ENCODE measurements around the gene IGSF21. TPM values are rescaled to one million over a fixed set of nuclear protein-coding genes. Genes with fewer than 3 reads are reported as not detected.

The IGSF21 gene
- not detected for total RNA-seq

DNA sequence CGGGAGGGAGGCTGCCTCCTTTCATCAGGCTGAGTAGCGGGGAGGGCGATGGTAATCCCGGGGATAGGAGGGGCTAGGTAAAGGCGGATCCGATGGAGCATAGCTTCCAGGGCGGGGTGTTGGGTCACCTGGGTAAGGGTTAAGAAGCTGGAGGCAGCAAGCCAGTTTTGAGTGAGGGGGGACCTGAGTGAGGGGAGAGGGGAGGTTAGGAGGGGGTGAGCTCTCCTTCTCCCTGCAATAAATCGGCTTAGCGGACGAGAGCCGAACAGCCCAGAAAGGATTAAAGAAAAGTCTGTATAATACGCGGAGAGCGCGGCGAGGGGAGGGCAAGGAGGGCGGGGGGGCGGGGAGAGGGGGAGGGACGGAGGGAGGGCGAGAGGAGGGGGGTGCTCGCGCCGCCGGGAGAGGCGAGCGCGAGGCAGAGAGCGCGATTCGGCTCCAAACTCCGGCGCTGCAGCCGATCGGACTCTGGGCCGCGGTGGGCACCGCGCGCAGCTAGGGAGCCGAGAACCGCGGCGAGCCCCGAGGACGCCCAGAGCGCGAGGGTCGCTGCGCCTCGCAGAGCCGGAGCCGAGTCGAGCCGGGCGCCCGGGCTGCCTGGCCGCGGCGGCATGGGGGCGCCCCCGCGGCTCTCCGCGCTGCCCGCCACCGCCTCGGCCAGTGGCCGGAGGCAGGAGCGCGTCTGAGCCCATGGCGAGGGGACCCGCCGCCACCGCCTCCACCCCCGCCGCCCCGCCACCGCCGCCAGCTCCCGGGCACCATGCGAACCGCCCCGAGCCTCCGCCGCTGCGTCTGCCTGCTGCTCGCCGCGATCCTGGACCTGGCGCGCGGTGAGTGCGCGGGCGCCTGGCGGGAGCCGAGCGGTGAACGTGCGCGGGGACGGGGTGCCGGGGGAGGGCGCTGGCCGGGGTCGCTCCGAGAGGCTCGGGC is at the start of gene IGSF21:
TSS of gene IGSF21 (plus strand) at position 430 of the 930 bp plus-strand sequence. CDS start at position 761, 331 bp downstream.
- Mint-ChIP-seq H3K27ac (no peak within 1 kb of the TSS), H3K36me3 (ENCODE audit: insufficient read depth in 2 of 2) (no peaks in the 10 kb centered on the region), H3K4me1 (ENCODE audit: low read depth) (peaks cover 18% of the 10 kb centered on the region), H3K9me3 (peaks cover 0 to 2% of the 10 kb centered on the region in 2 donors), H3K27me3 (ENCODE audit: low read depth) (peaks cover 67% of the 10 kb centered on the region), H3K4me3 (peak within 1 kb of the TSS in 1 of 2 donors; percentile 37)
- DNase-seq (no peak), ATAC-seq (replicated peaks in 1 of 2) (no peak)

DNA sequence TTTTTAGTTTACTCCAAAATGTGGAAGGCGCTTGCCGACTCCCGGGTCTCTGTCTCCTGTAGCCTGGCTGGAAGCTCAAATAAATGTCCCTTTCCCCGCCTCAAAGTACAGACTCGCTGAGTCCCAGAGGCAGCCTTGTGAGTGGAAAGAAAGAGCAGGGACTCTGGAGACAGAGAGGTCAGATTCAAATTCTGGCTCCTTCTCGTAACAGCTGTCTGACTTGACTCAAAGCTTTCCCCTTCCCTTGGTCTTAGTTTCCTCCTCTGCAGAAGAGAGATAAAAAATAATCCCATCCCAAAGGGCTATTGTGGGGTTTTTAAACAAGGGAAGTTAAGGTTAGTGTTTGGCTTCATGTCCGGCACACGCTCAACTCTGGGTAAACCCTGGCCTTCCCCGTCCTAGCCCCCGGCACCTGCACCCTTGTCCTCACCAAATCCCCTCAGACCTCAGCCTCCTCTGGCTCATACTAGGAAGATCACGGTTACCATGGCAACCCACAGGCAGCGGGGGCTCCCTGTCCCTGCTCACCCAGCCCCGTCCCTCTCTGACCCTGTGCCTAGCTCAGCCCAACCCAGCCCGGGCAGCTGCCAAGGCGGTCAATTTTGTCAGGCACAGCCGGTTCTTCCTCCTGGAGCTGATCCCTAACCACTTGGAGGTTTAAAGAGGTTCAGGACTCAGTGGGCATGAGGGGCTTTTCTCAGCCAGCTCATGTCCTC is 49.2 kb upstream of the IGSF21 start:
- H3K4me3 Mint-ChIP-seq, result no peak overlapping the region
- DNase-seq, result no peak
- no peaks in the 10 kb centered on the region for H3K27me3 Mint-ChIP-seq (ENCODE audit: low read depth)
- no peak for ATAC-seq (replicated peaks in 1 of 2)
- peaks cover 3% of the 10 kb centered on the region in 2 donors for H3K9me3 Mint-ChIP-seq
- H3K27ac Mint-ChIP-seq, result no peak overlapping the region
- H3K36me3 Mint-ChIP-seq (ENCODE audit: insufficient read depth in 2 of 2), result peaks cover 0 to 2% of the 10 kb centered on the region in 2 donors
- H3K4me1 Mint-ChIP-seq (ENCODE audit: low read depth), result no peaks in the 10 kb centered on the region

DNA sequence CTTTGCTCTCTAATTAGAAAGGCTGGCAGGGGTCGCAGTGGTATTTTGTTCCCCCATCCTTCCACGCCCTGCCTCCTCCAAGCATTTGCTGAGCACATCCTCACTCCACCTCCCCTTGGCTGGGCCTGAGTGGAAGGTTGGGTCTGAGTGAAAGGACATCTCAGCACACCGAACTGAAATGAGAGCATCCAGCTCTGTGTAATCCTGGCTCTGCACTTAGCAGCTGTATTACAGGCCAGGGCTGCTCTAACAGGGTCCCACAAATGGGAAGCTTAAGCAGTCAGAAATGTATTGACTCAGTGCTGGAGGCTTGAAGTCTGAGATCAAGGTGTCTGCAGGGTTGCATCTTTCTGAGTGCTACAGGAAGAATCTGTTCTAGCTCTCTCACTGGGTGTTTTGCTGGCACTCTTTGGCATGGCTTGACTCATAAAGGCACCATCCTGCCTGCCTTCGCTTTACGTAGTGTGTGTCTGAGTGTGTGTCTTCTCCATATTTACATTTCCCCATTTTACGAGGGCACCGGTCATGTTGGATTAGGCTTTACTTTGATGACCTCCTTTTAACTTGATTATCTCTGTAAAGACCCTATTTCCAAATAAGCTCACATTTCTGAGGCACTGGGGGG is 48.5 kb upstream of the IGSF21 start:
- Mint-ChIP-seq H3K4me1 (ENCODE audit: low read depth) (no peaks in the 10 kb centered on the region), H3K36me3 (ENCODE audit: insufficient read depth in 2 of 2) (peaks cover 0 to 2% of the 10 kb centered on the region in 2 donors), H3K4me3 (no peak overlapping the region), H3K27ac (no peak overlapping the region), H3K27me3 (ENCODE audit: low read depth) (peaks cover 4% of the 10 kb centered on the region), H3K9me3 (peaks cover 3 to 5% of the 10 kb centered on the region in 2 donors)
- DNase-seq (no peak), ATAC-seq (replicated peaks in 1 of 2) (no peak)

DNA sequence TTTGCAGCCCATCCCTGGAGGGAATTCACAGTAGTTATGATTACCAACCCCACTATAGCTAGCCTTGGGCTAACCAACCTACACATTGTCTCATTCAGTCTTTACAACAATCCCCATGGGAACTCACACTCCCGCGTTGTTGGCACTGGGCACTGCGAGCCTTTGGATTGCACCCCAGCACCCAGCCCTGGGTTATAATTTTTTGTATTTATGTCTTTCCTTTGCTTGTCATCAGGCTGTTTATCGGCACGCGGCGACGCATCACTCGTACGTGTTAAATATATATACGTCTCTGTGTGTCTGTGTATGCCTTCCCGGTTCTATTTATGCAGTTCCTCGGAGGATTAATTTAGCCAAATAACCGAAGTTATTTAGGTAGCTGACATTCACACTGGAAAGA is 47.2 kb upstream of the IGSF21 start:
- ATAC-seq (replicated peaks in 1 of 2) (no peak), DNase-seq (no peak)
- peaks cover 0 to 2% of the 10 kb centered on the region in 2 donors for H3K36me3 Mint-ChIP-seq (ENCODE audit: insufficient read depth in 2 of 2)
- peaks cover 7% of the 10 kb centered on the region for H3K27me3 Mint-ChIP-seq (ENCODE audit: low read depth)
- no peak overlapping the region for H3K27ac Mint-ChIP-seq
- peaks cover 3 to 5% of the 10 kb centered on the region in 2 donors for H3K9me3 Mint-ChIP-seq
- H3K4me1 Mint-ChIP-seq (ENCODE audit: low read depth), result no peaks in the 10 kb centered on the region
- no peak overlapping the region for H3K4me3 Mint-ChIP-seq

DNA sequence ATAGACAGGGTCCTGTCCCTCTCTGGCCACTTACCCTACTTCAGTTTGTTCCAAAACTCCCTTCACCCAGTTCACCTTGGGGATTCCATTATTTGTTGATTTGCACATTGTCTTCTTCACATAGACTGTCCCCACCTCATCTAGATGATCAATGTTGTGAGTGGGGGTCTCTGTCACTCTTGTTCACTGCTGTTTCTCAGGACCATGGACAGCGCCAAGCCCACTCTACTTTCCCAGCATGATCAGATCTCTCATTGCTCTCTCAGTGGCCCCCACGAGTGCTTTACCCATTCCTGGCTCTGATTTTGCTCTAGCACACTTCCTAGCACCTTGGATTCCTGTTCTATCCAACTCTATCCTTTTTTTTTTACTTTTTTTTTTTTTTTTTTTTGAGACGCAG is 45.4 kb upstream of the IGSF21 start:
- Mint-ChIP-seq H3K4me1 (ENCODE audit: low read depth) (no peaks in the 10 kb centered on the region), H3K27me3 (ENCODE audit: low read depth) (peaks cover 7% of the 10 kb centered on the region), H3K4me3 (no peak overlapping the region), H3K27ac (no peak overlapping the region), H3K9me3 (peaks cover 5% of the 10 kb centered on the region in 2 donors), H3K36me3 (ENCODE audit: insufficient read depth in 2 of 2) (peaks cover 0 to 2% of the 10 kb centered on the region in 2 donors)
- no peak for DNase-seq
- no peak for ATAC-seq (replicated peaks in 1 of 2)

DNA sequence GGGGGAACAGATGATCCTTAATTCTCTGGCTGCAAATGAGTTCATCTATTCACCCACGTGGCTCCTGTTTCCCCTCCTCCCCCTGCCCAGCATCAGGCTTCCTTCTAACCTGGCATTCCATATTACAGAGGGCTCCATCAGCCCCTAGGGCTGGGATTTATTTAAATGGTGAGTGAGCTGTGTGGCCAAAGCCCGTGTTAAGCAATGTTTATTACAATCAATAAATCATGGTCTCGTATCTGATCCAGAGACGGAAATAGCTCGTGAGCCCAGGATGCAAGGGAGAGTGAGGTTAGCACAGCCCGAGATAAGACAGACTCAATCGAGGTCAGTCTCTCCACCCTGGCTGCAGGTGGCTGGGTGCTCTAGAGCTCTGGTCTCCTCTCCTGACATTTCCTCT is 43.1 kb upstream of the IGSF21 start:
- Mint-ChIP-seq H3K36me3 (ENCODE audit: insufficient read depth in 2 of 2) (peaks cover 0 to 2% of the 10 kb centered on the region in 2 donors), H3K4me1 (ENCODE audit: low read depth) (no peaks in the 10 kb centered on the region), H3K4me3 (no peak overlapping the region), H3K27ac (no peak overlapping the region), H3K9me3 (peaks cover 5% of the 10 kb centered on the region in 2 donors), H3K27me3 (ENCODE audit: low read depth) (peaks cover 7% of the 10 kb centered on the region)
- DNase-seq, result no peak
- ATAC-seq (replicated peaks in 1 of 2), result no peak

DNA sequence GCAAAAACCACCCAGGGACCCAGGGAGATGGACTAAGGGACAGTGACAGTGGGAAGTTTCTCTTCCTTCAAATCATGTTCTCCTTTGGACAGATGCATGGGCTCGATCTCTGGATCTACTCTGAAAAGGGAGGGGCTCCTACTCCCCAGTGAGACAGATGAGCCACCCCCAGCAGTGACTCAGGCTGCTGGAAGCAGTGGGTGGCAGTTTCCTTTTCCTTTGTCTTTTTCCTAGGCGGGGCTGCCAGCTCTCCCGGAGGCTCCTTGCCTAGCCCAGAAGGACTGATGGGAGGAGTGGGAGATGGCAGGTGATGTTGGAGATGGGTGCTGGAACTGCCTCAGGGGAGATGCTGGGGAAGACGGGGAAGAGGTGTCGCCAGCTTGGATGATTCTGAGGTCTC is 41.0 kb upstream of the IGSF21 start:
- ATAC-seq (replicated peaks in 1 of 2), result no peak
- Mint-ChIP-seq H3K4me1 (ENCODE audit: low read depth) (no peaks in the 10 kb centered on the region), H3K36me3 (ENCODE audit: insufficient read depth in 2 of 2) (peaks cover 0 to 2% of the 10 kb centered on the region in 2 donors), H3K4me3 (no peak overlapping the region), H3K27me3 (ENCODE audit: low read depth) (peaks cover 7% of the 10 kb centered on the region), H3K27ac (no peak overlapping the region), H3K9me3 (peaks cover 5% of the 10 kb centered on the region in 2 donors)
- no peak for DNase-seq

DNA sequence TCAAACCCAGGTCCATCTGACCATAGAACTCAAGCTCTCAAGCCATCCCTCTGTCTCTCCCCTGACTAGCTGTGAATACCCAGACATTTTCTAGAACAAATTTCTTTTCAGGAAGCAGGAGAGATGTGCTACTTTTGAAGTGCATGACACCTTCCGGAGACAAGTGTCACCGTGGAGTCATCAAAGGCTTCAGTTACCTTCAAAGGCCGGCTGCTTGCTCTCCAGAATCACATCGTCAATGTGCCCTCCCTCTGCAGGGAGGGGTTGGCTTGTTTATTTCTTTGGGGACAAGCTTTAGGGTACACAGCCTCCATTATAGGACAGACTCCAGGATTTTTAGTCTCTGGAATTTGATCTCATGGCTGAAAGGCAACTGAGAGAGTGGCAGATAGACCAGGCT is 37.7 kb upstream of the IGSF21 start:
- Mint-ChIP-seq H3K27me3 (ENCODE audit: low read depth) (peaks cover 7% of the 10 kb centered on the region), H3K4me1 (ENCODE audit: low read depth) (no peaks in the 10 kb centered on the region), H3K36me3 (ENCODE audit: insufficient read depth in 2 of 2) (no peaks in the 10 kb centered on the region), H3K27ac (no peak overlapping the region), H3K9me3 (peaks cover 0 to 2% of the 10 kb centered on the region in 2 donors), H3K4me3 (no peak overlapping the region)
- no peak for ATAC-seq (replicated peaks in 1 of 2)
- DNase-seq, result no peak

DNA sequence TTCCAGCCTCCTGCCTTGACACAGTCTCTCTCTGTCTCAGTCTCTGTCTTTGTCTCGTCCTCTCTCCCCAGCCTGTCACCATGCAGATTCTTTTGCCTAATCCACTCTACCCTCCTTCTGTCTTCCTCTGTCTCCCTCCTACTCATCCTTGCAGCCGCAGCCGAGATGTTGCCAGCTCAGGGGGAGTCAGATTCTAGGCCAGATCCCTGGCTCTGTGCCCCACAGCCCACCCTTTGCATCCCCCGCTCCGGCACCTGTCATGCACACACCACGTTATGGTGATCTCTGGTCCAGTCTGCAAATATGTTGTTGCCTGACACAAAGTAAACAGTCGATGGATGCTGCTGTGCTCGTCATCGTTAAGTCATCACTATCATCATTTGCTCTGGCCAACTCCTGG is 35.5 kb upstream of the IGSF21 start:
- Mint-ChIP-seq H3K36me3 (ENCODE audit: insufficient read depth in 2 of 2) (no peaks in the 10 kb centered on the region), H3K4me3 (no peak overlapping the region), H3K27me3 (ENCODE audit: low read depth) (peaks cover 7% of the 10 kb centered on the region), H3K9me3 (no peaks in the 10 kb centered on the region), H3K27ac (no peak overlapping the region), H3K4me1 (ENCODE audit: low read depth) (no peaks in the 10 kb centered on the region)
- no peak for ATAC-seq (replicated peaks in 1 of 2)
- DNase-seq, result no peak

DNA sequence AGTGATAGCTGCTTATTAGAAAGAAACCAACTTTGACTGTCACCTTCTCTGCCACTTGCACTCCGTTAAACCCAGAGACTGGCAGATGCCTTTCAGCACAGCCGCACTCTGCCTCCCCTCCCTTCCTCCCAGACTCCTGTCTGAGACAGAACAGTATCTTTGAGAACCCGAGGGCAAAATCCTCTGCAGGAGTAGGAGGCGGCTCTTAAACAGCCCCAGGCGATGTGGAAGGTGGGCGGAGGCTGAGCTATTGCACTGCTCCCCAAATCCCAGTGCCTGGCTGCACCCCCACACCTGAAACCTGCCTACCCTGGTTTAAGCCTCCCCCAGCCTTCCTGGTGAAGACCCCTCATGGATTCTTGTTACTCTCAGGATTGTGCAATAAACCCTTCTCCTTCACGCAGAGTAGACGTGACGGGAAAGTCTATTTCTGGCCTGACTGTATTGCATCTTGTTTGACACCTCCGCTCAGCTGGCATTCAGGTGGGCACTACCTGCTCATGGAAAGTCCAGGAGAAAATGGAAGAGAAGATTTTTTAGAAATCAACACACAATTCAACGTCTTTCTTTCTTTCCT is 34.4 kb upstream of the IGSF21 start:
- no peak overlapping the region for H3K27ac Mint-ChIP-seq

DNA sequence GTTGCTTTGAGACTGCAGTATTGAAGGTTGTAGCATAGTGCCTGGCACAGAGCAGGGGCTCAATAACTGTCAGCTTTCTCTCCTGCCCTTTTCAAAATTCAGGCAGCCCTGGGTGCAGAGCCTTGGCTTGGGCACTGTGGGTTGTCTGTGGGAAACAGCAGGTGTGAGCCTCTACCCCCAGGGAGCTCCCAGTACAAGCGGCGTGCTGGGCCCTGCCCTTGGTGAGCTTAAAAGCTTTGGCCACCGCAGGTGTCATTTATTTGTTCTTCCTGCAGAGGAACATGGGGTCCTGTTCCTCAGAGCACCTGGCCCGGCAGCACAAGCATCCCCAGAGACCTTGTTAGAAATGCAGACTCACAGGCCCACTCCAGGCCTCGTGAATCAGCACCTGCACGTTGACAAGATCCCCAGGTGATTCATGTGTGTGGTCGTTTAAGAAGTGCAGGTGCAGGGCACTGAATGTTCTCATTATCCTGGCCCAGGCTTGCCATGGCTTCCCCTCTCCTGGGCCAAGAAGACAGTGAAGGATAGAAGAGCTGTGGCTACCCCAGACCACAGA is 29.9 kb upstream of the IGSF21 start:
- Mint-ChIP-seq H3K9me3 (no peaks in the 10 kb centered on the region), H3K4me1 (ENCODE audit: low read depth) (no peaks in the 10 kb centered on the region), H3K27me3 (ENCODE audit: low read depth) (peaks cover 7% of the 10 kb centered on the region), H3K36me3 (ENCODE audit: insufficient read depth in 2 of 2) (no peaks in the 10 kb centered on the region), H3K4me3 (no peak overlapping the region), H3K27ac (no peak overlapping the region)
- ATAC-seq (replicated peaks in 1 of 2) (no peak), DNase-seq (no peak)

More for the DNA sequence above, 34.4 kb upstream of the IGSF21 start:
- Mint-ChIP-seq H3K27me3 (ENCODE audit: low read depth) (peaks cover 7% of the 10 kb centered on the region), H3K4me3 (no peak overlapping the region), H3K36me3 (ENCODE audit: insufficient read depth in 2 of 2) (no peaks in the 10 kb centered on the region), H3K4me1 (ENCODE audit: low read depth) (no peaks in the 10 kb centered on the region), H3K9me3 (no peaks in the 10 kb centered on the region)
- ATAC-seq (replicated peaks in 1 of 2) (no peak), DNase-seq (no peak)

DNA sequence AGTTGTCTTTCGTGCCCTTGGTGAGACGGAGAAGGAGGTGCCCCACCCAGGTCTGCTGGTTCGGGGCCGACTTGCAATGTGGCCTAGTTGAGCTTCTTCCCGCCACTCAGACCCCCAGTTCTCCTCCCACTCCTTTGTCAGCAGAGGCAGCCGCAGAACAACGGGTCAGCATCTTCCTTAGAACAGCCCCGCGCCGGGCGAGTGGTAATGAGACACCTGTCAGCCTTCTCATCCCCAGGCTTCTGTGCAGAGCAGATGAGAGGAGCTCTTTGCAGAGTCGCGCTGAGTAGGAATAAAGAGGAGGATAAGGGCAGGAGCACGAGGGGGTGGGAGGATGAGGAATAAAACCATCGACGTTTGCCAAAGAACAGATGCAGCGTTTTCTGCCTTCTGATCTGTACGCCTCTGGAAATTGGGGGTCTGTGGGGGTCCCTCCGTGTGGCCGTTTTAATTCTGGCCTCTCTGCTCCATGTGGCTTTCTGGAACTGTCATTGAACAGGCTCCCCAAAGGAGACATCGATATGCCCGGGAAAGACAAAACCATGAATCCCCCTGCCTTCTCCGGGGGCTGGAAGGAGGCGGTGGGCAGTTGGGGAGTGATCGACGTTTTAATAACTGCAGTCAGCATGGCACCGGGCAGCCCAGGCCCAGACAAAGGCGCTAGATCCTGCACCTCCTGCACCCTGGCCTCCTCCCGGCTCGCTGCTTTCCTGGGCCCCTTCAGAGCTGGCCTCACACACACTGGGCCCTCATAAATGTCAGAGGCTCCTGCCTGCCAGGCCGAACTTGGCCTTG is 27.5 kb upstream of the IGSF21 start:
- Mint-ChIP-seq H3K36me3 (ENCODE audit: insufficient read depth in 2 of 2) (no peaks in the 10 kb centered on the region), H3K9me3 (no peaks in the 10 kb centered on the region), H3K27ac (no peak overlapping the region), H3K27me3 (ENCODE audit: low read depth) (no peaks in the 10 kb centered on the region), H3K4me3 (no peak overlapping the region), H3K4me1 (ENCODE audit: low read depth) (no peaks in the 10 kb centered on the region)
- no peak for ATAC-seq (replicated peaks in 1 of 2)
- no peak for DNase-seq

Measured in activated T-cell treated with anti-CD3 and anti-CD28 coated beads, Interleukin-2, amount 50 U/mL, for 72 hours (primary cell).